HPDE6-E6E7 (cell line): ENCODE data around the gene MAD1L1.
A peak's percentile ranks its signal among the peaks of the same experiment; 100 is the strongest.

ENCODE experiments used
- DNase-seq: peaks from one replicate; pipeline ENCODE4 v3.0.0; 2011; ENCODE audit warnings: missing footprints; ENCODE audit errors: extremely low spot score

MAD1L1 gene

GRCh38 chr7:2030475-2031450 lies 202.0 kb downstream of the MAD1L1 start:
- DNase-seq: no peak

DNA sequence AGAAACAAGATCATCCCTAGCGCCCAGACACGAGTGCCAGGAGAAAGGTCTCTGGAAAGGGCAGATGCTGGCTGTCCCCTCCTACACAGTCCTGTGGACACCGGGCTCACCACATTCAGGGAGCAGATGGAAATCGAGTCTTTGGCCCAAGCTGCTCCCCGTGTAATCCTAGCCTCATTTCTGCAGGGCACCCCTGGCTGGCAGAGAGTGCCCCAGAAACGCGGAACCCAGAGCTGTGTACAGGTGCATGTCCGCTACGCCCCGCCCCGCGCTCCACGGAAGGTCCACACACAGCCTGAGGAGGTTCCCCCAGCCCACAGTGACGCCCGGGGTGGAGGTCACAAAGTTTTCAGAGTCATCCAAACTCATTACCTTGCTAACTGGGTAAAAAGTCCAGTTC lies 202.8 kb downstream of the MAD1L1 start:
- DNase-seq: no peak

DNA sequence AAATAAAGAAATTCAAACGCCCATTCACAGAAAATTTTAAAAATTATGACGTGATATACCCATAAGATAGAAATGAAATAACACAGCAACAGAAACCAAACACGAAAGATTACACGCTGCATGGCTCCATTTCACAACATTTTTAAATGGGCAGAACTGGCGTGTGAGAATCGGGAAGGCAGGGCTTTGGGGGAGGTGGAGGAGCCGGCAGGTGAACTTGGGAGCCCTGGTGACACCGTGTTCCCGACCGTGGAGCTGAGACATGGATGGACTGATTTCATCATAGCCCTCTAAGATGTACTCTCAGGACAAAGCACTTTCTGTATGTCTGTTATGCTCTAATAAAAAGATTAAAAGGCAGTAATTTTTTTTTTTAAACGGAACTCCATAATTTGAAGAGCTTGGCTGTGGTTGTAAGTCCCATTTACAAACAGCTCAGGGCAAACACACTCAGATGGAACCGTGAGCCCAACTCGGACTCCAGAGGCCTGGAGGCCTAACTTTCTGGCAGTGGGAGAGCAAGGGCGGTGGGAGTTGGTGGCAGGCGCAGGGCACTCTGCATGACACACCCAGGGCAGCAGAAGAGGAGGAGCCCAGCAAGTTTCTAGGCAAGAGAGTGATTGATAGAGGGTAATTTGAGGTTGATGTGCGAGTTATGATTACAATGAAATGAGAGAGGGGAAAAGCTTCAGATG lies 203.4 kb downstream of the MAD1L1 start:
- no peak for DNase-seq

GRCh38 chr7:2028733-2029132 lies 204.0 kb downstream of the MAD1L1 start:
- no peak for DNase-seq

DNA sequence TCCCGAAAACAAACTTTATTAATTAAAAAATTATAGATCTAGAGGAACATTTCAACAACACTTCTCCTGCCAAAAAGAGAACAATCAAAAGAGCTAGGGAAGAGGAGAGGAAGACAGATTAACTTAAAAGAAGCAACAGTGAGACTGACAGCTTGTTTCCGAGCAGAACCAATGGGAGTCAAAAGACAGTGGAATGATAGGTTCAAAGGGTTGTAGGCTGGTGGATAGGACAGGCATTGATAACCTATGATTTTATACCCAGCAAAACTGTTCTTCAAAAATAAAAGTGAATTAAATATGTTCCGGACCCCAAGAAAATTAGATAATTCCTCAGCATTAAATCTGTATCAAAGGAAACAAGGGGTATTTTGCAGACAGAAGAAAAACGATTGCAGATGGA lies 207.6 kb downstream of the MAD1L1 start:
- DNase-seq: no peak

- no peak for DNase-seq
Observed at GRCh38 chr7:2024567-2024918, 208.2 kb downstream of the MAD1L1 start.

DNA sequence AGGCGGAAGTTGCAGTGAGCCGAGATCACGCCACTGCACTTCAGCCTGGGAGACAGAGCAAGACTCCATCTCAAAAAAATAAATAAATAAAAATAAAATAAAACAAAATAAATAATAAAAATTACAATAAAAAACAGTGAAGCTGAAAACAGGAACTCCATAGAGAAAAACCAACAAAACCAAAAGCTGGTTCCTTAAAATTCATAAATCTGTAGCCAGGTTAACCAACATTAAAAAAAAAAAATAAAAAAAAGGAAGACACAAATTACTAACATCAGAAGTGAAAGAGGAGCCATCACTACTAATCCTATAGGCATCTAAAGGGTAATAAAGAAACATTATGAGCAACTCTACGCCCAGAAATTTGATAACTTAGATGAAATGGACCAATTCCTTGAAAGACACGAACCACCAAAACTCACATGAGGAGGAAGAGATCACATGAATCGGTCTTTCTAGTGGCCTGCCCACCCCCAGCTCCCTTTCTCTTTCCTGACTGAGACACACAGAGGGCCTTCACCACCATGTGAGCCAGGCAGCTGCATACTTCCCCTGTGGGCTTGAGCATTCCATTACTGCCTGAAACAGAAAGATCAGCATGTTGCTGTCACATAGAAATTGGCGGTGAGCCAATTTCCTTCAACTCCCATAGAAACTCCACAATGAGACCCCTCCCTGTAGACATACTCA lies 208.7 kb downstream of the MAD1L1 start:
- no peak for DNase-seq

- DNase-seq: no peak
Observed at GRCh38 chr7:2022737-2023250, 210.0 kb downstream of the MAD1L1 start.

GRCh38 chr7:2022021-2022409 lies 210.7 kb downstream of the MAD1L1 start:
- DNase-seq: no peak

DNA sequence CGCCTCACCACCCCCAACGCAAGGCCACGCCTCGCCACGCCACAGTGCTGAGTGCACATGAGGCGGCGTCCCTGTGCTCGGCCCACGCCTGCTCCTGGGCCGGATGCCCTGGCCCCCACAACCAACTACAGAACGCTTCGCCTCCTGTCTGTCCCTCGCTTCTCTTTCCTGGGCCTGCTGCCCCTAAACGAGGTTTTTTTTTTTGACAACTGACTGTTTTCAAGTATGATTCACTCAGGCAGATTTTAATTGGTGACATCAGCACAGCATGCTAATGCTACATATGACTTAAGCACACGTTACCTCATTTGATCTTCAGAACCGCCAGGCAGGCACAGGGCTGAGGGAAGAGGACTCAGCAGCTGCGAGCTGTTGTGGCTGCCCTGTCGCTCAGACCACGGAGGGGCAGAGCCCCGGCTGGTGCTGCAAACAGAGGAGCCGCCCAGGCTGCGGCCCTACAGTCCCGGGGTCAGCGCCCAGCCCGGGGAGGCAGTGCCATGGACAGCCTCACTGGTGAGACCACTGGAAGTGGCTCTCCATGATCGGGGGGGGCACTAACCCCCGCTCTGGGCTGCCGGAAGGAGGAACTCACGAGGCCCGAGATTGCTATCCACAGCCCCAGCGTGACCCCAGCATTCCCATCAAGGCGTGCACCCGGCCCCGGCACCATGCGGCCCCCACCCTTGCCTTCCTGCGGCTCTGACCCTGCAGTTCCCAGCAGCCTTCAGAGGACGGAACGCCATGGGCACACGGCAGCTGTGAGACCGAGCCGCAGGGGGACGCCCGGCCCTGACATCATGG lies 212.8 kb downstream of the MAD1L1 start:
- DNase-seq: no peak

DNA sequence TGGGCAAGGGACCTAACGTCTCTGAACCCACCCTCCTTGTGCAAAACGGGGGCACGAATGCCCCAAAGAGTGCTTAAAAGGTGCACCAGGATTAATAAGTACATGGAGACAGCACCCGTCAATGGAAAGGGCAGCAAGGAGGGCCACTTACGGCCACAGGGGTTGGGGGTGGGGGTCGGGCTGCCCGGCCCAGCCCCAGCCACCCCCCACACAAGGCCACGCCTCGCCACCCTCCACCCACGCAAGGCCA lies 213.4 kb downstream of the MAD1L1 start:
- no peak for DNase-seq

DNA sequence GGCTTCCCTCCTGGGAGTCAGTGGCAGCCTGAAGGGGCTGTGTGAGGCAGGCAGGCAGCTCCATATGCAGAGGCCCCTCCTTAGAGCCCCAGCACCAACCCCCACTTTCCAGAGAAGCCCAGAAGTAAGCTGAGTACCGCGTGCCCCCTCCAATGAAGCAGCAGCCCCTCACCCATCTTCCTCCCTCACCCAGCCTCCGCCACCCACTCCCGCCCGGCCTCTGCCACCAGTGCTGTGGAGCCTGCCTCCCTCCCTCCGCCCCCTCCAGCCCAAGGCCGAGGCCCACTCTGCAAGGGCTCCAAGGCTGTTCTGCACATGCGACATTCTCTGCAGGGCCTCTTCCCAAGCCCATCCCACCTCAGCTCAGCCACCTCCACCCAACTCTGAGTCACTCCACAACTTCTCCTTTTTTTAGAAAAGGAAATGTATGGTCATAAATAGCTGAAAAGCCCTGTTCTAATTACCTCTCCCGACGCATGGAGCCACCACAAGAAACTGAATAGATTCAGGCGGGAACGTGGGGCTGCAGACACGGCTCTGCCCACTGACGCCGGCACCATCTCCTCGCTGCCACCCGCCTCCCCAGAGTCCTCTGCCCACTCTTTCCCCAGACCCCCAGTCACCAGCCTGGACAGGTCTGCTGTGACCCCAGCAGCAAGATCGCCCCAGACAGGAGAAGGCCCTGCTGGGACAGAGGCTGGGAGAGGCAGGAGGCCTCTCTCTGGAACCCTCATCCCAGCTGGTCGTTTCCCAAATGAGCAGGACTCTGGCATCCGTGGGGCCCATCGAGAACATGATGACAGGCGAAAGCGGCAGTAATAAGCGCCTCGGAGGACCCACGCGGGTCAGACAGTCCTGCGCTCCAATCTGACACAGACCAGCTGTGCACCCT lies 213.9 kb downstream of the MAD1L1 start:
- peak; percentile 36 for DNase-seq

- no peak for DNase-seq
Observed at GRCh38 chr7:2017914-2018568, 214.7 kb downstream of the MAD1L1 start.

- DNase-seq: no peak
Observed at GRCh38 chr7:2017481-2017891, 215.3 kb downstream of the MAD1L1 start.

- no peak for DNase-seq
Observed at GRCh38 chr7:2016761-2017480, 215.8 kb downstream of the MAD1L1 start.

- no peak for DNase-seq
Observed at GRCh38 chr7:2016021-2016631, 216.6 kb downstream of the MAD1L1 start.

GRCh38 chr7:2015251-2015871 lies 217.4 kb downstream of the MAD1L1 start:
- no peak for DNase-seq

- DNase-seq: no peak
Observed at GRCh38 chr7:2014391-2015241, 218.1 kb downstream of the MAD1L1 start.
